Measurements from ENCODE around the gene CDC16. TPM values are rescaled to one million over a fixed set of nuclear protein-coding genes. Genes with fewer than 3 reads are reported as not detected.

CDC16 gene
- total and polyA plus RNA-seq, 2 of the 13 experiments (the other 11 are each of a cell fraction or from before 2014, with no cell fraction given), result 24.2 to 60.9 TPM

GRCh38 chr13:114314074-114314912, 79.6 kb downstream of the CDC16 start, which contains the start of gene CHAMP1 (continued):
- TF ChIP-seq ZNF747 (CRISPR knock-in tag; IDR thresholded peaks at IDR 0.05; ENCODE audit: borderline replicate concordance) (no peak), AKNA (CRISPR knock-in tag; IDR thresholded peaks at IDR 0.05; ENCODE audit: borderline replicate concordance) (0 out of 2 replicates have a peak, but pooled peaks have one; percentile 46), ESRRA (CRISPR knock-in tag; IDR thresholded peaks at IDR 0.05; ENCODE audit: low read depth) (no peak), TRIM22 (IDR thresholded peaks at IDR 0.05) (no peak), ZNF558 (CRISPR knock-in tag; IDR thresholded peaks at IDR 0.05; ENCODE audit: borderline replicate concordance) (no peak; the same call in 1 of the 2 replicates), ZNF646 (CRISPR knock-in tag; IDR thresholded peaks at IDR 0.05) (no peak), SNRNP70 (IDR thresholded peaks at IDR 0.05; ENCODE audit: low read depth, low read length) (no peak), EEA1 (CRISPR knock-in tag; IDR thresholded peaks at IDR 0.05; ENCODE audit: borderline replicate concordance) (peak; percentile 56; the same call in 1 of the 2 replicates), ZNF678 (CRISPR knock-in tag; IDR thresholded peaks at IDR 0.05) (no peak), CREB1 (IDR thresholded peaks at IDR 0.05) (no peak), CREB1 (CRISPR knock-in tag; IDR thresholded peaks at IDR 0.05) (no peak), ZNF549 (CRISPR knock-in tag; IDR thresholded peaks at IDR 0.05) (no peak), CERS6 (CRISPR knock-in tag; IDR thresholded peaks at IDR 0.05) (0 out of 2 replicates have a peak, but pooled peaks have one; percentile 10), XRCC5 (optimal IDR thresholded peaks at IDR 0.05; ENCODE audit: low read length) (no peak), EZH2 (conservative IDR thresholded peaks at IDR 0.05; ENCODE audit: low read depth, low read length) (no peak)
